DND-41 (cell line): ENCODE results near the gene CCDC81.

ENCODE experiments used
- EZH2 ChIP-seq: IDR thresholded peaks from 3 replicates; pipeline ENCODE4 v1.6.1; 2012; ENCODE audit warnings: borderline replicate concordance, low read depth, mild to moderate bottlenecking, moderate library complexity, low read length, inconsistent platforms; ENCODE audit not compliant: severe bottlenecking
- TF ChIP-seq, protein P1 (sequence below): IDR thresholded peaks from 2 replicates; pipeline ENCODE4 v1.5.1; 2012; ENCODE audit warnings: borderline replicate concordance, low read length, moderate library complexity, mild to moderate bottlenecking; ENCODE audit not compliant: poor library complexity, severe bottlenecking; ENCODE audit errors: extremely low read depth

- TF ChIP-seq, protein P1, sequence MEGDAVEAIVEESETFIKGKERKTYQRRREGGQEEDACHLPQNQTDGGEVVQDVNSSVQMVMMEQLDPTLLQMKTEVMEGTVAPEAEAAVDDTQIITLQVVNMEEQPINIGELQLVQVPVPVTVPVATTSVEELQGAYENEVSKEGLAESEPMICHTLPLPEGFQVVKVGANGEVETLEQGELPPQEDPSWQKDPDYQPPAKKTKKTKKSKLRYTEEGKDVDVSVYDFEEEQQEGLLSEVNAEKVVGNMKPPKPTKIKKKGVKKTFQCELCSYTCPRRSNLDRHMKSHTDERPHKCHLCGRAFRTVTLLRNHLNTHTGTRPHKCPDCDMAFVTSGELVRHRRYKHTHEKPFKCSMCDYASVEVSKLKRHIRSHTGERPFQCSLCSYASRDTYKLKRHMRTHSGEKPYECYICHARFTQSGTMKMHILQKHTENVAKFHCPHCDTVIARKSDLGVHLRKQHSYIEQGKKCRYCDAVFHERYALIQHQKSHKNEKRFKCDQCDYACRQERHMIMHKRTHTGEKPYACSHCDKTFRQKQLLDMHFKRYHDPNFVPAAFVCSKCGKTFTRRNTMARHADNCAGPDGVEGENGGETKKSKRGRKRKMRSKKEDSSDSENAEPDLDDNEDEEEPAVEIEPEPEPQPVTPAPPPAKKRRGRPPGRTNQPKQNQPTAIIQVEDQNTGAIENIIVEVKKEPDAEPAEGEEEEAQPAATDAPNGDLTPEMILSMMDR: no peak
- no peak for TF ChIP-seq EZH2
Observed at GRCh38 chr11:86396396-86396795, 21.7 kb downstream of the CCDC81 start.
